IMR-90 (cell line): ENCODE results near the gene ADGRG6. TPM values are rescaled to one million over a fixed set of nuclear protein-coding genes. Genes with fewer than 3 reads are reported as not detected.

ENCODE experiments used
- ATAC-seq: fragments of 200-7000 bp; cut with Tn5 transposase; 2 replicates; pipeline ENCODE4 v1.9.1; 2020; ENCODE audit warnings: low read depth, mild to moderate bottlenecking, moderate library complexity
- BruUV-seq: library from RNA; stranded (reverse); fragments of 400-500 nt; replicated peaks from 2 replicates; lab custom pipeline; 2021; lab: Mats Ljungman, UMichigan
- CTCF ChIA-PET: fragments of 300-600 bp; formaldehyde crosslinking; extraction: SDS; loops from one replicate; lab custom pipeline; 2021; ENCODE audit warnings: antibody characterized with exemption; lab: Yijun Ruan, JAX
- POLR2A ChIA-PET: fragments of 300-600 bp; sonication (Branson Sonifier 250); formaldehyde crosslinking; loops from one replicate; lab custom pipeline; 2022; ENCODE audit warnings: antibody characterized with exemption; ENCODE audit not compliant: unreplicated experiment; lab: Charles Lee
- DNase-seq: peaks from one replicate; pipeline ENCODE4 v3.0.0; 2013
- H2AFZ ChIP-seq: replicated peaks from 2 replicates; pipeline ENCODE3; 2013; ENCODE audit warnings: low read length, mild to moderate bottlenecking; ENCODE audit not compliant: poor library complexity
- H2AK5ac ChIP-seq: 2 replicates; pipeline ENCODE4 v1.6.1; 2013; ENCODE audit warnings: low read depth, low read length, inconsistent platforms
- H2AK9ac ChIP-seq: replicated peaks from 2 replicates; pipeline ENCODE3; 2013; ENCODE audit warnings: mild to moderate bottlenecking, low read depth, low read length, moderate library complexity; ENCODE audit not compliant: poor library complexity
- H2BK120ac ChIP-seq: 2 replicates; pipeline ENCODE4 v1.6.1; 2013; ENCODE audit warnings: low read depth, low read length, inconsistent platforms
- H2BK15ac ChIP-seq: 3 replicates; pipeline ENCODE4 v1.6.1; 2013; ENCODE audit warnings: low read depth, low read length, inconsistent platforms
- H2BK20ac ChIP-seq: 2 replicates; pipeline ENCODE4 v1.6.1; 2013; ENCODE audit warnings: low read depth, mild to moderate bottlenecking, inconsistent platforms, low read length, moderate library complexity
- H2BK5ac ChIP-seq: 2 replicates; pipeline ENCODE4 v1.6.1; 2013; ENCODE audit warnings: mild to moderate bottlenecking, low read depth, low read length, inconsistent platforms; ENCODE audit not compliant: poor library complexity, severe bottlenecking
- H3K14ac ChIP-seq: replicated peaks from 2 replicates; pipeline ENCODE4 v1.6.1; 2013; ENCODE audit warnings: low read depth, low read length, inconsistent platforms
- H3K18ac ChIP-seq: 2 replicates; pipeline ENCODE4 v1.6.1; 2013; ENCODE audit warnings: low read depth, low read length, control low read depth
- H3K23ac ChIP-seq: 2 replicates; pipeline ENCODE4 v1.6.1; 2013; ENCODE audit warnings: low read depth, low read length, inconsistent platforms
- H3K27ac ChIP-seq: 2 replicates; pipeline ENCODE4 v1.5.1; 2013; ENCODE audit warnings: mild to moderate bottlenecking, control low read depth, low read length; ENCODE audit not compliant: insufficient read depth
- H3K27me3 ChIP-seq: 2 replicates; pipeline ENCODE4 v1.6.1; 2013; ENCODE audit warnings: low read length; ENCODE audit not compliant: control insufficient read depth, insufficient read depth
- H3K36me3 ChIP-seq: 2 replicates; pipeline ENCODE4 v1.6.1; 2013; ENCODE audit warnings: low read length, mixed read lengths; ENCODE audit not compliant: control insufficient read depth, insufficient read depth
- H3K4ac ChIP-seq: 2 replicates; pipeline ENCODE4 v1.6.1; 2013; ENCODE audit warnings: low read depth, low read length, inconsistent platforms
- H3K4me1 ChIP-seq: 2 replicates; pipeline ENCODE4 v1.6.1; 2013; ENCODE audit warnings: low read length, mixed read lengths; ENCODE audit not compliant: control insufficient read depth, insufficient read depth
- H3K4me2 ChIP-seq: 2 replicates; pipeline ENCODE4 v1.6.1; 2013; ENCODE audit warnings: low read depth, mild to moderate bottlenecking, control low read depth, low read length, moderate library complexity
- H3K4me3 ChIP-seq: 2 replicates; pipeline ENCODE4 v1.5.1; 2013; ENCODE audit warnings: low read depth, mild to moderate bottlenecking, control low read depth, low read length, moderate library complexity; ENCODE audit not compliant: insufficient read depth
- H3K56ac ChIP-seq: 2 replicates; pipeline ENCODE4 v1.6.1; 2013; ENCODE audit warnings: low read length, inconsistent platforms; ENCODE audit not compliant: insufficient read depth; ENCODE audit errors: extremely low read depth
- H3K79me1 ChIP-seq, 2 experiments: 2 replicates each; pipeline ENCODE4 v1.6.1; 2013; ENCODE audit warnings: low read length in 2 of 2, inconsistent platforms in 1 of 2, low read depth in 1 of 2
- H3K9ac ChIP-seq: 2 replicates; pipeline ENCODE4 v1.6.1; 2013; ENCODE audit warnings: low read depth, low read length, control low read depth
- H3K9me1 ChIP-seq: 2 replicates; pipeline ENCODE4 v1.6.1; 2013; ENCODE audit warnings: low read length, inconsistent platforms; ENCODE audit not compliant: insufficient read depth
- H3K9me3 ChIP-seq: 2 replicates; pipeline ENCODE4 v1.6.1; 2013; ENCODE audit warnings: low read length; ENCODE audit not compliant: control insufficient read depth, insufficient read depth
- H4K20me1 ChIP-seq: 2 replicates; pipeline ENCODE4 v1.6.1; 2013; ENCODE audit warnings: low read length, inconsistent platforms; ENCODE audit not compliant: insufficient read depth
- H4K5ac ChIP-seq: 2 replicates; pipeline ENCODE4 v1.6.1; 2013; ENCODE audit warnings: mild to moderate bottlenecking, low read depth, low read length, control low read depth
- H4K8ac ChIP-seq, 2 experiments: 2 replicates each; pipeline ENCODE4 v1.6.1; 2013; ENCODE audit warnings: low read depth in 2 of 2, low read length in 2 of 2, control low read depth in 1 of 2, inconsistent platforms in 1 of 2
- H4K91ac ChIP-seq: 2 replicates; pipeline ENCODE4 v1.6.1; 2013; ENCODE audit warnings: low read depth, low read length, inconsistent platforms; ENCODE audit not compliant: insufficient read depth
- BHLHE40 ChIP-seq: fragments of 150-350 bp; IDR thresholded peaks from 2 replicates; pipeline ENCODE4 v1.6.1; 2016; ENCODE audit warnings: mild to moderate bottlenecking, low read depth, low read length
- CEBPB ChIP-seq: IDR thresholded peaks from 2 replicates; pipeline ENCODE4 v1.6.1; 2012; ENCODE audit warnings: low read depth, low read length, improper control_type of control experiment
- CHD1 ChIP-seq: IDR thresholded peaks from 2 replicates; pipeline ENCODE4 v1.6.1; 2012; ENCODE audit warnings: low read depth, low read length, improper control_type of control experiment
- FOS ChIP-seq: fragments of 150-350 bp; IDR thresholded peaks from 2 replicates; pipeline ENCODE4 v1.6.1; 2016; ENCODE audit warnings: low read depth, low read length
- MAFK ChIP-seq: IDR thresholded peaks from 2 replicates; pipeline ENCODE4 v1.6.1; 2012; ENCODE audit warnings: low read depth, low read length, improper control_type of control experiment
- MAZ ChIP-seq: IDR thresholded peaks from 2 replicates; pipeline ENCODE4 v1.6.1; 2012; ENCODE audit warnings: low read depth, mild to moderate bottlenecking, low read length, improper control_type of control experiment, moderate library complexity, borderline replicate concordance
- MXI1 ChIP-seq: IDR thresholded peaks from 2 replicates; pipeline ENCODE4 v1.6.1; 2012; ENCODE audit warnings: low read depth, mild to moderate bottlenecking, low read length, moderate library complexity, borderline replicate concordance
- NFE2L2 ChIP-seq: fragments of 150-350 bp; IDR thresholded peaks from 2 replicates; pipeline ENCODE4 v1.6.1; 2016; ENCODE audit warnings: low read depth, mild to moderate bottlenecking, low read length
- POLR2A ChIP-seq: IDR thresholded peaks from 2 replicates; pipeline ENCODE4 v1.6.1; 2012; ENCODE audit warnings: mild to moderate bottlenecking, low read depth, low read length
- RAD21 ChIP-seq: IDR thresholded peaks from 2 replicates; pipeline ENCODE4 v1.6.1; 2012; ENCODE audit warnings: low read length, improper control_type of control experiment
- RCOR1 ChIP-seq: IDR thresholded peaks from 2 replicates; pipeline ENCODE4 v1.6.1; 2012; ENCODE audit warnings: mild to moderate bottlenecking, low read length, improper control_type of control experiment; ENCODE audit not compliant: insufficient replicate concordance
- RFX5 ChIP-seq: IDR thresholded peaks from 2 replicates; pipeline ENCODE4 v1.8.0; 2012; ENCODE audit warnings: low read depth, mild to moderate bottlenecking, low read length, moderate library complexity
- SMC3 ChIP-seq: fragments of 150-350 bp; IDR thresholded peaks from 2 replicates; pipeline ENCODE4 v1.6.1; 2016; ENCODE audit warnings: low read depth, mild to moderate bottlenecking, antibody characterized with exemption, low read length, moderate library complexity
- USF2 ChIP-seq: fragments of 150-350 bp; IDR thresholded peaks from 2 replicates; pipeline ENCODE4 v1.6.1; 2017; ENCODE audit warnings: mild to moderate bottlenecking, antibody characterized with exemption, low read length, low read depth
- WGBS, 2 experiments: methylation state at CpG; one replicate each; pipeline versions ENCODE4 v1.1.5 to v1.1.7; 2013; ENCODE audit warnings: missing lambda C conversion rate in 2 of 2; ENCODE audit not compliant: insufficient read length in 1 of 2; ENCODE audit errors: extremely low coverage in 2 of 2; 5-methylcytosine and 5-hydroxymethylcytosine counted together
- dilution Hi-C: fragments of 300-500 bp; cut with HindIII; formaldehyde crosslinking; loops from one replicate; pipeline ENCODE4 v1.14.3; 2018; ENCODE audit warnings: low sequenced_read_pairs; ENCODE audit not compliant: unreplicated experiment
- in situ Hi-C: fragments of 300-500 bp; cut with MboI; formaldehyde crosslinking; loops from 3 replicates; pipeline ENCODE4 v1.14.3; 2019; ENCODE audit warnings: low sequenced_read_pairs, inconsistent platforms, mixed read lengths
- intact Hi-C: fragments of 100-400 bp; cut with micrococcal nuclease; formaldehyde crosslinking; loops from 2 replicates; pipeline ENCODE4 v1.10.0; 2022
- polyA plus RNA-seq, 3 experiments: library from polyadenylated mRNA; depleted of rRNA; stranded (reverse); fragments of >200 nt; gene quantifications; 2 replicates each; pipeline ENCODE4 v1.2.3, GENCODE V29; 2012; ENCODE audit warnings: low replicate concordance in 1 of 3
- total RNA-seq: library from RNA; depleted of rRNA; stranded (reverse); fragments of >200 nt; gene quantifications from 2 replicates; pipeline ENCODE4 v1.2.3, GENCODE V29; 2012
- TF ChIP-seq, protein P1 (sequence below): fragments of 150-350 bp; IDR thresholded peaks from 2 replicates; pipeline ENCODE4 v1.6.1; 2016; ENCODE audit warnings: low read depth, mild to moderate bottlenecking, low read length, moderate library complexity, borderline replicate concordance
- TF ChIP-seq, protein P2 (sequence below): conservative IDR thresholded peaks from 2 replicates; pipeline ENCODE4 v1.5.1; 2012; ENCODE audit warnings: mild to moderate bottlenecking, low read depth, low read length, improper control_type of control experiment

ADGRG6 gene
- total and polyA plus RNA-seq, 2 of the 4 experiments (the other 2 are of a cell fraction), result 10.0 to 20.3 TPM

DNA sequence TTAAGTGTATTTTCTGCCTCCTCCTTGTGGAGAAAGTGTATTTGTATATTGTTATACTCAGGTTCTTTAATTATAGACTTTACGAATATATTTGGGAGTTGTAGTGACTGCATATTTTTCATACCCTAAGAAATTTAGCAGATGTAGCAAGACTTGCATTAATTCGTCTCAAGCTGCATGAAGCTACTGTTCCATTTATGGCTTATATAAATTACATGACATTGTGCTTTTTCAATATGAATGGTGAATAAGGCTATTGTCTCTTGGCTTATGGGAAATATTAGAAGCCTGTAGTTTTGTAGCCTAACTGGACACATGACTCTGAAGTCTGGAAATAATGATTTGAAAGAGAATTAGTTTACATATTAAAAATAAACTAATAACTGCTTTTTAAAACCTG lies 2.4 kb downstream of the ADGRG6 start:
- H3K79me1 ChIP-seq, result peaks cover 11 to 18% of the 10 kb centered on the region in 2 experiments; a peak in 3 of 4 replicates
- H2BK15ac ChIP-seq, result no peak overlapping the region
- H2BK5ac ChIP-seq, result no peak overlapping the region
- CTCF ChIA-PET, result no interaction called here
- H3K27me3 ChIP-seq, result no peaks in the 10 kb centered on the region
- no peak overlapping the region for H3K18ac ChIP-seq
- no peak overlapping the region for H3K23ac ChIP-seq
- peaks cover 3% of the 10 kb centered on the region; the same call in 1 of the 2 replicates for H3K4me1 ChIP-seq
- no peak overlapping the region for H3K4me3 ChIP-seq
- ATAC-seq (no peak), DNase-seq (no peak)
- H3K36me3 ChIP-seq, result no peaks in the 10 kb centered on the region
- no peak overlapping the region for H3K27ac ChIP-seq
- no peaks in the 10 kb centered on the region for H3K9me3 ChIP-seq
- H4K8ac ChIP-seq, result no peak overlapping the region
- in situ Hi-C loops, result no loop called here
- no peak overlapping the region for H2AFZ ChIP-seq
- no peaks in the 10 kb centered on the region for H3K9me1 ChIP-seq
- no peak overlapping the region for H3K4ac ChIP-seq
- WGBS, 2 experiments, result no CpG with 5 or more reads among the region's 2 CpGs
- H2AK5ac ChIP-seq, result no peak overlapping the region
- no peak overlapping the region for H2BK120ac ChIP-seq
- H2AK9ac ChIP-seq, result no peak overlapping the region
- no TSS peak for BruUV-seq
- no peak overlapping the region for H3K9ac ChIP-seq
- no peak overlapping the region for H4K91ac ChIP-seq
- no peak for TF ChIP-seq CEBPB
- no peak for TF ChIP-seq RCOR1
- TF ChIP-seq NFE2L2, result no peak
- TF ChIP-seq FOS, result no peak
- no peak for TF ChIP-seq SMC3
- no peak for TF ChIP-seq POLR2A
- no peak for TF ChIP-seq RFX5
- no peak for TF ChIP-seq USF2
- no peak for TF ChIP-seq MAZ
- no peak for TF ChIP-seq CHD1
- TF ChIP-seq BHLHE40, result no peak
- no peak for TF ChIP-seq RAD21
- TF ChIP-seq MAFK, result no peak
- TF ChIP-seq, protein P1, sequence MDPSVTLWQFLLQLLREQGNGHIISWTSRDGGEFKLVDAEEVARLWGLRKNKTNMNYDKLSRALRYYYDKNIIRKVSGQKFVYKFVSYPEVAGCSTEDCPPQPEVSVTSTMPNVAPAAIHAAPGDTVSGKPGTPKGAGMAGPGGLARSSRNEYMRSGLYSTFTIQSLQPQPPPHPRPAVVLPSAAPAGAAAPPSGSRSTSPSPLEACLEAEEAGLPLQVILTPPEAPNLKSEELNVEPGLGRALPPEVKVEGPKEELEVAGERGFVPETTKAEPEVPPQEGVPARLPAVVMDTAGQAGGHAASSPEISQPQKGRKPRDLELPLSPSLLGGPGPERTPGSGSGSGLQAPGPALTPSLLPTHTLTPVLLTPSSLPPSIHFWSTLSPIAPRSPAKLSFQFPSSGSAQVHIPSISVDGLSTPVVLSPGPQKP, result no peak
- no peak for TF ChIP-seq MXI1
- TF ChIP-seq, protein P2, sequence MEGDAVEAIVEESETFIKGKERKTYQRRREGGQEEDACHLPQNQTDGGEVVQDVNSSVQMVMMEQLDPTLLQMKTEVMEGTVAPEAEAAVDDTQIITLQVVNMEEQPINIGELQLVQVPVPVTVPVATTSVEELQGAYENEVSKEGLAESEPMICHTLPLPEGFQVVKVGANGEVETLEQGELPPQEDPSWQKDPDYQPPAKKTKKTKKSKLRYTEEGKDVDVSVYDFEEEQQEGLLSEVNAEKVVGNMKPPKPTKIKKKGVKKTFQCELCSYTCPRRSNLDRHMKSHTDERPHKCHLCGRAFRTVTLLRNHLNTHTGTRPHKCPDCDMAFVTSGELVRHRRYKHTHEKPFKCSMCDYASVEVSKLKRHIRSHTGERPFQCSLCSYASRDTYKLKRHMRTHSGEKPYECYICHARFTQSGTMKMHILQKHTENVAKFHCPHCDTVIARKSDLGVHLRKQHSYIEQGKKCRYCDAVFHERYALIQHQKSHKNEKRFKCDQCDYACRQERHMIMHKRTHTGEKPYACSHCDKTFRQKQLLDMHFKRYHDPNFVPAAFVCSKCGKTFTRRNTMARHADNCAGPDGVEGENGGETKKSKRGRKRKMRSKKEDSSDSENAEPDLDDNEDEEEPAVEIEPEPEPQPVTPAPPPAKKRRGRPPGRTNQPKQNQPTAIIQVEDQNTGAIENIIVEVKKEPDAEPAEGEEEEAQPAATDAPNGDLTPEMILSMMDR, result no peak
- H3K4me2 ChIP-seq, result peak overlapping the region; percentile 35; the same call in 1 of the 2 replicates
- H2BK20ac ChIP-seq, result no peak overlapping the region
- no peaks in the 10 kb centered on the region for H4K20me1 ChIP-seq
- intact Hi-C loops, result loop anchor here (5.0 kb wide), 1 partner anchor 152 kb away; no protein-coding TSS in a partner anchor
- H3K56ac ChIP-seq, result no peak overlapping the region
- dilution Hi-C loops, result no loop called here
- POLR2A ChIA-PET, result no interaction called here
- H4K5ac ChIP-seq, result no peak overlapping the region
- H3K14ac ChIP-seq, result no peak overlapping the region
